AG04449 (cell line): ENCODE results near the gene TM4SF18.

Source experiments
- CTCF ChIA-PET: fragments of 350-600 bp; formaldehyde crosslinking; extraction: SDS; loops from one replicate; lab custom pipeline; 2021; ENCODE audit warnings: antibody characterized with exemption; lab: Yijun Ruan, JAX
- POLR2A ChIA-PET: fragments of 400-600, 350-600 bp; formaldehyde crosslinking; extraction: SDS; loops from one replicate; lab custom pipeline; 2020; ENCODE audit warnings: antibody characterized with exemption, inconsistent platforms; lab: Yijun Ruan, JAX
- DNase-seq: peaks from one replicate; pipeline ENCODE4 v3.0.0-alpha.2; 2010; ENCODE audit warnings: low read depth, low spot score
- H3K4me3 ChIP-seq: 2 replicates; pipeline ENCODE4 v1.5.1; 2011; ENCODE audit warnings: low read depth, mild to moderate bottlenecking, control low read depth, low read length
- CTCF ChIP-seq: IDR thresholded peaks from one replicate; pipeline ENCODE4 v1.5.1; 2011; ENCODE audit warnings: mild to moderate bottlenecking, moderate library complexity, low read length, control low read depth, inconsistent platforms; ENCODE audit not compliant: insufficient read depth; ENCODE audit errors: missing control alignments

Gene TM4SF18

GRCh38 chr3:149374391-149374790 lies 41.0 kb upstream of the TM4SF18 start:
- CTCF ChIA-PET: interaction anchor here (0.8 to 3.5 kb wide), 5 partner anchors 11 to 392 kb away, joined by 3 to 25 read pairs (median 11); no protein-coding TSS in a partner anchor
- DNase-seq: no peak
- TF ChIP-seq CTCF: no peak
- POLR2A ChIA-PET: no interaction called here
- H3K4me3 ChIP-seq: no peak overlapping the region

GRCh38 chr3:149373235-149374125 lies 40.0 kb upstream of the TM4SF18 start:
- TF ChIP-seq CTCF: no peak
- ChIA-PET POLR2A (no interaction called here), CTCF (interaction anchor here (0.8 to 3.5 kb wide), 9 partner anchors 10 to 393 kb away, joined by 3 to 25 read pairs (median 8); no protein-coding TSS in a partner anchor)
- DNase-seq: no peak
- no peak overlapping the region for H3K4me3 ChIP-seq

- no peak overlapping the region for H3K4me3 ChIP-seq
- ChIA-PET CTCF (interaction anchor here (1.9 to 3.5 kb wide), 3 partner anchors 19 to 252 kb away, joined by 7 to 25 read pairs (median 11); no protein-coding TSS in a partner anchor), POLR2A (no interaction called here)
- DNase-seq: no peak
- no peak for TF ChIP-seq CTCF
Measured at GRCh38 chr3:149371723-149372114, 38.3 kb upstream of the TM4SF18 start.

GRCh38 chr3:149371001-149371722 lies 37.7 kb upstream of the TM4SF18 start:
- DNase-seq: no peak
- ChIA-PET CTCF (interaction anchor here (1.2 to 3.1 kb wide), 7 partner anchors 11 to 251 kb away, joined by 3 to 11 read pairs (median 5); no protein-coding TSS in a partner anchor), POLR2A (no interaction called here)
- H3K4me3 ChIP-seq: no peak overlapping the region
- no peak for TF ChIP-seq CTCF

GRCh38 chr3:149369991-149370866 lies 36.8 kb upstream of the TM4SF18 start:
- CTCF ChIA-PET: interaction anchor here (1.2 to 1.9 kb wide), 6 partner anchors 10 to 121 kb away, joined by 3 to 10 read pairs (median 4); no protein-coding TSS in a partner anchor
- TF ChIP-seq CTCF: no peak
- POLR2A ChIA-PET: no interaction called here
- H3K4me3 ChIP-seq: no peak overlapping the region
- DNase-seq: no peak
